ENCODE results near the gene ICAM3. TPM values are rescaled to one million over a fixed set of nuclear protein-coding genes. Genes with fewer than 3 reads are reported as not detected.
A peak's percentile ranks its signal among the peaks of the same experiment; 100 is the strongest.

The ICAM3 gene
- total RNA-seq, 2 experiments from 2014 or later, result 125 to 132 TPM

DNA sequence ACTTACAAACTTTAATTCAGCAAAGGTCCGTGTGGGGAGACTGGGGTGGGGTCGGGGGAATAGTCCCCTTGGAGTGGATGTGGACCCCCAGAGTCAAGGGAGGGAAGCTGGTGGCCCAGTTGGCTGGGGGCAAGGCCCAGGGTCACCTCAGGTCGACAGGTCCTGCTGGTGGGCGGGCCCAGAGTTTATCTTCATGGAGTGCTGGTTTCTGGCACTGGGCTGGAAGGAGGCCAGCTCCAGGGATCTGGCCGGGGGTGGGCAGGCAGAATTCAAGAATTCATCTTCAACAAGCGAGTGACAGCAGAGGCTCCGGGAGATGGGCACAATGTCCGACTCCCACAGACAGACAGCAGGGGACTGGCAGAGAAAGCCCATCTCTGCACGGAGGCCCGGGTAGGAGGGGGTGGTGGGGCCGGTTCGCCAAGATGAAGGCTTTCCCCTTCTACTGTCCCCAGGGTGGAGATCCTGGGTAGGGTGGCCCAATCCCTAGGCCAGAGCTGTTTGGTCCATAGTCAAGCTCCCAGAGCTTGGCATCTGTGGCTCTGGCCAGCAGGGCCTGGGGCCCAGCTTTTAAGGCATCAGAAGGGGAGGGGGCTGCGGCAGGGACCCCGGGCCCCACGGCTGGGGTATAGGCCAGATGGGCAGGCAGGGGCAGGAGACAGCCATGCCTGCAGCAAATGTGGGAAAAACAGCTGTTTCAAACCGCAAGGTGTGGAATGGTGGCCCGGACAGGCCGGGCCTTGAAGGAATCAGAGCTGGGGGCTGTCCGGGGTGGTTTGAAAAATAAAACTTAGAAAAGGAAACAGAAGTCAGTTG, 23.0 kb downstream of the ICAM3 start:
- CTCF ChIA-PET, result interaction anchor here (1.8 kb wide), 1 partner anchor 56 kb away, joined by 4 read pairs; no protein-coding TSS in a partner anchor
- Mint-ChIP-seq H3K27ac (peak overlapping the region; percentile 79), H3K27me3 (no peaks in the 10 kb centered on the region), H3K4me1 (ENCODE audit: low read depth) (peaks cover 17% of the 10 kb centered on the region), H3K4me3 (peak overlapping the region; percentile 82), H3K9me3 (no peaks in the 10 kb centered on the region), H3K36me3 (peaks cover 16% of the 10 kb centered on the region)
- POLR2A ChIA-PET, result interaction anchor here (0.5 to 1.2 kb wide), 2 partner anchors 17 to 890 kb away, joined by 4 read pairs; partner anchors contain the start of gene RAVER1
- no peak for DNase-seq
- intact Hi-C loops (cut with micrococcal nuclease), result loop anchor here (2.0 kb wide), 1 partner anchor 16 kb away; the partner anchor contains the start of gene RAVER1

DNA sequence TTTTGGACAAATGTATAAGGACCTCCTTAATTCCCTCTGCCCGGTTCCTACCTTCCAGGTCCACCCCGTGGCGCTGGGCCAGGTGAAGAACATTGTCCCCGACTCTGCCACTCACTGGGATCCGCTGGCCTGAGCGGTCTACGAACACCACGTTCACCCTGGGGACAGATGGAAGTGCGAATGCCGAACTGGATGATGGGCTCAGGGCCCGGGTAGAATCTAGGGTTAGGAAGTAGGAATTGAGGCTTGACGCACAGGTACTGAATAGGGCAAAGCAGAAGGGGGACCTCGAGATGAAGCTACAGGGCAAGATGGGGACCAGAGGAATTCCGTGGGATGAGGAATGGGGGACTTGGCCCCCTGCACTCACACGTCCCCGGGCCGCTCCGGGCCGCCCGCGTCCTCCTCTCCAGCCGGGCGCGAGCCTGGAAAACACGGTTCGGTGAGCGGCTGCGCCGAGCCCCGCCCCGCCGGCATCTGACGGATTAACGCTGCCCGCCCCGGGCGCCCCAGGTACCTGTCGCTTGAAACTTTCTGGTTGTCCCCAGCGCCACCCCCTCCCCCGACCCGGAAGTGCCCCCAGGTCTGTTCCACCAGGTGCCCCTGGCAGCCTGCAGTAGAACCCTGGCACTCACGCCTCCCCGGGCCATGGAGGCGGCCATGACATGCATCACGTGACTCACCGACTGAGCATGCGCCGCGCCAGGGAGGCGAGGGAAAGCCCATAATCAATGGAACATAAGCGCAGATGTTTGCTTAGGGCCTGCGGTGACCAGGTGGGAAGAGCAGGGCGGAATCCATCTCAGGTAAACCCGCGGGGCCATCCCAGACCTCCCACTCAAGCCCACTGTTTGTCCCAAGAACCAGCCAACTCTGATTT, 23.8 kb downstream of the ICAM3 start, which contains the start of gene FDX2:
Gene FDX2, minus strand, starts transcription at position 681 of the 880 bp plus-strand sequence. Its CDS starts 19 bp downstream, at position 662.
- POLR2A ChIA-PET, result no interaction called here
- Mint-ChIP-seq H3K4me1 (ENCODE audit: low read depth) (peaks cover 17% of the 10 kb centered on the region), H3K36me3 (peaks cover 16% of the 10 kb centered on the region)

DNA sequence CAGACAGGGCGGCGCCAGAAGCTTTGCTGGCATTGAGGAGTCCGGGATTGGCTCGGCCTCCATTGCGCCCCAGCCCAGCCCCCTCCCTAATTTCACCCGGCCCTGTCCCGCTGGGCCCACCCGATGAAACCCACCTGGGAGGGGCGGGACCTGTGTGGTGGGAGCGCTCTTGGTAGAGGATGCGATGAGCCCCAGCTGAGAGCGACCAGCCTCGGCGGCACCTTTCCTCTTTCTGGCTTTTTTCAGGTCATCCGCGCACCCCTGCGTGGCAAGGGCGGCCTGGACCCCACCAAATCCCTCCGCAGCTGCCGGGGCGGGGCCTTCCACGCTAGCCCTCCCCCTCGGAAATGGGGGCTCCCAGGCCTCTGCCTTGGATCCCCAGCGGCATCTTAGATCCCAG, 30.0 kb downstream of the ICAM3 start, which contains the start of gene ZGLP1:
Gene ZGLP1, minus strand, starts transcription at position 393 of the 400 bp plus-strand sequence.
- no peaks in the 10 kb centered on the region for H3K36me3 Mint-ChIP-seq
- H3K9me3 Mint-ChIP-seq, result no peaks in the 10 kb centered on the region
- no peak for DNase-seq
- H3K27ac Mint-ChIP-seq, result no peak within 1 kb of the TSS
- ChIA-PET POLR2A (no interaction called here), CTCF (interaction anchor here (1.1 kb wide), 1 partner anchor 50 kb away, joined by 3 read pairs; no protein-coding TSS in a partner anchor)
- H3K4me3 Mint-ChIP-seq, result no peak within 1 kb of the TSS
- no peaks in the 10 kb centered on the region for H3K27me3 Mint-ChIP-seq
- peaks cover 3% of the 10 kb centered on the region for H3K4me1 Mint-ChIP-seq (ENCODE audit: low read depth)
- intact Hi-C loops (cut with micrococcal nuclease), result no loop called here

More for the DNA sequence above, 23.8 kb downstream of the ICAM3 start, which contains the start of gene FDX2:
- CTCF ChIA-PET, result interaction anchor here (1.0 kb wide), 2 partner anchors 46 to 73 kb away, joined by 3 read pairs; no protein-coding TSS in a partner anchor
- peak; percentile 94 for DNase-seq
- intact Hi-C loops (cut with micrococcal nuclease), result loop anchor here (2.0 kb wide), 1 partner anchor 17 kb away; the partner anchor contains the start of gene RAVER1
- H3K9me3 Mint-ChIP-seq, result no peaks in the 10 kb centered on the region
- peak within 1 kb of the TSS; percentile 82 for H3K4me3 Mint-ChIP-seq
- H3K27me3 Mint-ChIP-seq, result no peaks in the 10 kb centered on the region
- H3K27ac Mint-ChIP-seq, result peak within 1 kb of the TSS; percentile 79

DNA sequence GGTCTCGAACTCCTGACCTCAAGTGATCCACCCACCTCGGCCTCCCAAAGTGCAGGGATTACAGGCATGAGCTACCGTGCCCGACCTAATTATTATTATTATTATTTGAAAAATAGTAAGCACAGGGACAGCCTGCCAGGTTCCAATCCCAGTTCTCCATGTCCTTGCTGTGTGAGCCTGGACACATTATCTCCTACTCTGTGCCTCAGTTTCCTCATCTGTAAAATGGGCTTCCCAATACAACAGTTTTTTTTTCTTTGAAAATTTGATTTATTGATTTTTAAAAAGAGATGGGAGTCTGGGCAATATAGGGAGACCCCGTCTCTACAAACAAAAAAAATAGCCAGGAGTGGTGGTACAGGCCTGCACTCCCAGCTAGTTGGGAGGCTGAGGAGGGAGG, 33.1 kb downstream of the ICAM3 start:
- intact Hi-C loops (cut with micrococcal nuclease), result no loop called here
- H3K36me3 Mint-ChIP-seq, result no peaks in the 10 kb centered on the region
- DNase-seq, result no peak
- no peaks in the 10 kb centered on the region for H3K27me3 Mint-ChIP-seq
- ChIA-PET POLR2A (interaction anchor here (1.3 kb wide), 1 partner anchor 18 kb away, joined by 4 read pairs; no protein-coding TSS in a partner anchor), CTCF (interaction anchor here (0.9 kb wide), 1 partner anchor 172 kb away, joined by 4 read pairs; no protein-coding TSS in a partner anchor)
- H3K4me1 Mint-ChIP-seq (ENCODE audit: low read depth), result peaks cover 7% of the 10 kb centered on the region
- no peak overlapping the region for H3K27ac Mint-ChIP-seq
- no peak overlapping the region for H3K4me3 Mint-ChIP-seq
- H3K9me3 Mint-ChIP-seq, result no peaks in the 10 kb centered on the region

DNA sequence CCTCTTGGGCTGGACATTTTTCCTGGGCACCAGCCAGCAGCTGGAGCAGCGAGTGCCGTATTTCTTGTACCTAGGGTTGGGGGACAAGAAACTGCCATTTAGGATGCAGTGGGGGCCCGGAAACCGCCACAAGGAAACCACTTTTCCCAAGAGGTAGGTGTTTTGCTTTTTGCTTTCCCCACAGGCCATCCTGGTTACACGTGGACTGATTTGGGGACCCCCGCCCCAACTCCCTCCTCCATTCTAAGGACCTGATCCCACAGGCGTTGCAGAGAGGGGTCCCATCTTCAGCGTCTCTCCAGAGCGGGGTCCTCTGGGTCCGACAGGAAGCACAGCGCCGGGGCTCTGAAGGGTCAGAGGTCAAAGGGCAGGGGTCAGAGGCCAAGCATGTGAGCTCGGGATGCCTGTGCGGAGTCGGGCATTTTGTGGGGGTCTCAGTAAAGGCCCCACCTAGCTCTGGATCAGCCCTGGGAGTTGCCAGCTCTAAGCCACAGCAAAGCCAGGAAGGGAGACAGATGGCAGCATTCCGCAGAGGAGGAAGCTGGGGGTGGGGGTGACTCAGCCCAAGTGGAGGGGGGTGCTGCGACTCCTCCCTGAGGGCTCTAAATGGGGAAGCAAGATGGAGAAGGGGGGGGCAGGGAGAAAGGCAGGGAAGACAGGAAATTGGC, 34.2 kb downstream of the ICAM3 start:
- Mint-ChIP-seq H3K36me3 (no peaks in the 10 kb centered on the region), H3K9me3 (no peaks in the 10 kb centered on the region), H3K27me3 (no peaks in the 10 kb centered on the region), H3K27ac (no peak overlapping the region), H3K4me3 (no peak overlapping the region), H3K4me1 (ENCODE audit: low read depth) (peaks cover 7% of the 10 kb centered on the region)
- CTCF ChIA-PET, result interaction anchor here (0.6 to 1.3 kb wide), 3 partner anchors 46 to 173 kb away, joined by 3 to 5 read pairs (median 4); no protein-coding TSS in a partner anchor
- intact Hi-C loops (cut with micrococcal nuclease), result no loop called here
- DNase-seq, result no peak
- POLR2A ChIA-PET, result interaction anchor here (1.3 kb wide), 1 partner anchor 19 kb away, joined by 4 read pairs; no protein-coding TSS in a partner anchor

DNA sequence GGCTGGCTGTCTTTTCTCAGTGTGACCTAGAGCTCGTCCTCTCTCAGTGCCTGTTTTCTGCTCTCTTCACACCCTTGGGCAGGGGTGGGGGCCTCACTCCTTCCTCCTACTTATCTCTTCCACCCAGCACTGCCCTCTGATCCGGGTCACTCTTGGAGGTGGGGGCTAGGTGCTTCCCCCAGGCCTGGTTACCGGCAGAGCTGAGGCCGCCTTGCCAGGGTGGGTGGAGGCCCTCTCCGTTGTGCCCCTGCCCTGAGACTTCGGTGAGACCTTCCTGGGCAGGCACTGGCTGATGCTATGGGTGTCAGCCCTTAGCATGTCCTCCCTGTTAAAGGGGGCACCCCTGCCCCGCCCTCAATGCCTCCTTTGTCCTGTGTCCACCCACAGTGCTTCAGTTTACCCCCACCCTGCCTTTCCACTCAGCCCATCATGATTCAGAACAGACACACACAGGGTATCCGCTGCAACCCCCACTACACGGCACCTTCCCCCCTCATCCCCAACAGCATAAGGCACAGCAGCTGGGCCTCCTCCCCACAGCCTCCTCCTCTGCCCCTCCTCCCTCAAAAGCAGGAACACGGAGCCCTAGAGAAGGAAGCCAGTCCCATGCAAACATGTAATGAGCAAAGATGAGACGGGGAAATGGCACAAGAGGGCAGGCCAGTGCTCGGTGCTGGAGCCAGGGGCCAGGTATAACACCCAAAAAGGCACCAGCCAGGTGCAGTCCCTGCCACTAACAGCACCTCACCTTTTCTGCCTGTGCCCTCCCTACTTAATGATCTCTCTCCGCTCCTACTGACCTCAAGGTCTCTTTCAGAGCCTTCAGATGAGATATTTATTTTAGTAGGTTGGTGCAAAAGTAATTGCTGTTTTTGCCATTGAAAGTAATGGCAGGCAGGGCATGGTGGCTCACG, 39.6 kb downstream of the ICAM3 start:
- H3K27ac Mint-ChIP-seq, result no peak overlapping the region
- no peak for DNase-seq
- no peaks in the 10 kb centered on the region for H3K9me3 Mint-ChIP-seq
- intact Hi-C loops (cut with micrococcal nuclease), result no loop called here
- POLR2A ChIA-PET, result no interaction called here
- H3K27me3 Mint-ChIP-seq, result peaks cover 13% of the 10 kb centered on the region
- H3K4me3 Mint-ChIP-seq, result no peak overlapping the region
- CTCF ChIA-PET, result interaction anchor here (1.2 kb wide), 1 partner anchor 12 kb away, joined by 5 read pairs; no protein-coding TSS in a partner anchor
- peaks cover 14% of the 10 kb centered on the region for H3K4me1 Mint-ChIP-seq (ENCODE audit: low read depth)
- H3K36me3 Mint-ChIP-seq, result no peaks in the 10 kb centered on the region

DNA sequence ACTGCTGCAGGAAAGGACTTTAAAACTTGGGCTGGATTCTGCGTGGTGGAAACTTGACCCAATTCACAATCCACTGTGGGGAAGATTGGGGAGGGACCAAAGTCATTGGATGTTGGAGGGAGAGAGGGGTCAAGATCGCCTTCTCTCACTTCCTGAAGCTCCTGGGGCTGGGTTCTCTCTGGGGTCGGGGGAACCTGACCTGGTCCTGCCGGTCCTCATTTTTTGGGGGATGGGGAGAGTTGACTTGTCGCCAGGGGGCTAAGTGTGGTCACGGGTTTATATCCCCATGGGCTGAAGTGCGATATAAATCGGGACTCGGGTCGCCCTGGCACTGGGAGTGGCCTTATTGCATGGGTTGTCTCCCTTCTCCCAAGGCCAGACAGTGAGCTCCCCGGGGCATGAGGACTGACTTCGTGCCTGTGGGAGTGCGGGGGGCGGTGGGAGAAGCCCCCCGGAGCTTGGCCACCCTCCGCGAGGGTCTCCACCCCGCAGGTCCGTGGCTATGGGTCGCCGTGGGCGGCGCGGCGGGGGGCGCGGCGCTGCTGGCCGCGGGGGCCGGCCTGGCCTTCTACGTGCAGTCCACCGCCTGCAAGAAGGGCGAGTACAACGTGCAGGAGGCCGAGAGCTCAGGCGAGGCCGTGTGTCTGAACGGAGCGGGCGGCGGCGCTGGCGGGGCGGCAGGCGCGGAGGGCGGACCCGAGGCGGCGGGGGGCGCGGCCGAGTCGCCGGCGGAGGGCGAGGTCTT, 43.4 kb downstream of the ICAM3 start:
- Mint-ChIP-seq H3K36me3 (peaks cover 2% of the 10 kb centered on the region), H3K27ac (no peak overlapping the region), H3K4me1 (ENCODE audit: low read depth) (peaks cover 34% of the 10 kb centered on the region), H3K9me3 (no peaks in the 10 kb centered on the region), H3K27me3 (peaks cover 47% of the 10 kb centered on the region), H3K4me3 (peak overlapping the region; percentile 70)
- intact Hi-C loops (cut with micrococcal nuclease), result no loop called here
- DNase-seq, result no peak
- POLR2A ChIA-PET, result interaction anchor here (0.5 kb wide), 1 partner anchor 22 kb away, joined by 6 read pairs; no protein-coding TSS in a partner anchor
- CTCF ChIA-PET, result interaction anchor here (1.0 to 1.6 kb wide), 3 partner anchors 10 to 92 kb away, joined by 3 to 7 read pairs (median 6); partner anchors contain the start of gene ICAM4

DNA sequence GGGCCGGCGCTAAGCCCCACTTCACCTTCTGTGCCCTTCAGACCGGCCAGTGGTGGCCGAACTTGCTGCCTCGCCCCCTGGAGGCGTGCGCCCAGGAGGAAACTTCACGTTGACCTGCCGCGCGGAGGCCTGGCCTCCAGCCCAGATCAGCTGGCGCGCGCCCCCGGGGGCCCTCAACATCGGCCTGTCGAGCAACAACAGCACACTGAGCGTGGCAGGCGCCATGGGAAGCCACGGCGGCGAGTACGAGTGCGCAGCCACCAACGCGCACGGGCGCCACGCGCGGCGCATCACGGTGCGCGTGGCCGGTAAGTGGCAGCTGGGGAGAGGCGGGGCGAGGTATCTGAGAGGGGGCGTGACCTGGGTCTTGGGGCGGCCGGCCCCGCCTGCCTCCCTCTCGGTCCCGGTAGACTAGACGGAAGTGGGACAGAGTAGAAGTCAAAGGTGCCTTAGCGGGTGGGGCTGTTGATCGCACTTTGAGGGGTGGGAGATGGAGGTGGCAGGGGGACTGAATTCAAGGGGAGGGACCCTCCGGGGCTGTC, 44.0 kb downstream of the ICAM3 start:
- POLR2A ChIA-PET, result interaction anchor here (0.5 kb wide), 1 partner anchor 21 kb away, joined by 6 read pairs; no protein-coding TSS in a partner anchor
- peaks cover 2% of the 10 kb centered on the region for H3K36me3 Mint-ChIP-seq
- intact Hi-C loops (cut with micrococcal nuclease), result no loop called here
- H3K4me3 Mint-ChIP-seq, result peak overlapping the region; percentile 70
- H3K27me3 Mint-ChIP-seq, result peaks cover 53% of the 10 kb centered on the region
- CTCF ChIA-PET, result interaction anchor here (0.6 to 1.6 kb wide), 5 partner anchors 9 to 135 kb away, joined by 3 to 7 read pairs (median 3); partner anchors contain the start of gene ICAM4
- H3K9me3 Mint-ChIP-seq, result no peaks in the 10 kb centered on the region
- no peak overlapping the region for H3K27ac Mint-ChIP-seq
- DNase-seq, result peak; percentile 72
- H3K4me1 Mint-ChIP-seq (ENCODE audit: low read depth), result peaks cover 39% of the 10 kb centered on the region

DNA sequence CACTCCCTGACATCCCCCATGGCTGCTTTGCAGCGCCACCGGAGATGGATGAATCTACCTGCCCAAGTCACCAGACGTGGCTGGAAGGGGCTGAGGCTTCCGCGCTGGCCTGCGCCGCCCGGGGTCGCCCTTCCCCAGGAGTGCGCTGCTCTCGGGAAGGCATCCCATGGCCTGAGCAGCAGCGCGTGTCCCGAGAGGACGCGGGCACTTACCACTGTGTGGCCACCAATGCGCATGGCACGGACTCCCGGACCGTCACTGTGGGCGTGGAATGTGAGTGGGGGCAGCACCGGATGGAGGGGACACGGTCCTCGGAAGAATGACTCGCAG, 45.1 kb downstream of the ICAM3 start:
- DNase-seq, result peak; percentile 43
- intact Hi-C loops (cut with micrococcal nuclease), result loop anchor here (5.0 kb wide), 1 partner anchor 273 kb away; the partner anchor contains the start of genes CDKN2D and KRI1
- no peaks in the 10 kb centered on the region for H3K9me3 Mint-ChIP-seq
- peaks cover 58% of the 10 kb centered on the region for H3K27me3 Mint-ChIP-seq
- peaks cover 2% of the 10 kb centered on the region for H3K36me3 Mint-ChIP-seq
- no peak overlapping the region for H3K4me3 Mint-ChIP-seq
- ChIA-PET CTCF (no interaction called here), POLR2A (no interaction called here)
- H3K27ac Mint-ChIP-seq, result no peak overlapping the region
- peaks cover 45% of the 10 kb centered on the region for H3K4me1 Mint-ChIP-seq (ENCODE audit: low read depth)
